Hematopoietic multipotent progenitor cell (in vitro differentiated cells): Measurements from ENCODE around the gene NR2F1-AS1. TPM values are rescaled to one million over a fixed set of nuclear protein-coding genes. Genes with fewer than 3 reads are reported as not detected.

Experiments used
- DNase-seq, 3 donors: peaks; one replicate each; pipeline ENCODE4 v3.0.0-alpha.2; 2011 to 2015; ENCODE audit warnings: low read depth in 2 of 3, low spot score in 2 of 3
- total RNA-seq: library from RNA; depleted of rRNA; stranded (reverse); fragments of >200 nt; gene quantifications from one replicate; pipeline ENCODE4 v1.2.3, GENCODE V29; 2012

NR2F1-AS1 gene
- total RNA-seq, 1 donor = not detected

DNA sequence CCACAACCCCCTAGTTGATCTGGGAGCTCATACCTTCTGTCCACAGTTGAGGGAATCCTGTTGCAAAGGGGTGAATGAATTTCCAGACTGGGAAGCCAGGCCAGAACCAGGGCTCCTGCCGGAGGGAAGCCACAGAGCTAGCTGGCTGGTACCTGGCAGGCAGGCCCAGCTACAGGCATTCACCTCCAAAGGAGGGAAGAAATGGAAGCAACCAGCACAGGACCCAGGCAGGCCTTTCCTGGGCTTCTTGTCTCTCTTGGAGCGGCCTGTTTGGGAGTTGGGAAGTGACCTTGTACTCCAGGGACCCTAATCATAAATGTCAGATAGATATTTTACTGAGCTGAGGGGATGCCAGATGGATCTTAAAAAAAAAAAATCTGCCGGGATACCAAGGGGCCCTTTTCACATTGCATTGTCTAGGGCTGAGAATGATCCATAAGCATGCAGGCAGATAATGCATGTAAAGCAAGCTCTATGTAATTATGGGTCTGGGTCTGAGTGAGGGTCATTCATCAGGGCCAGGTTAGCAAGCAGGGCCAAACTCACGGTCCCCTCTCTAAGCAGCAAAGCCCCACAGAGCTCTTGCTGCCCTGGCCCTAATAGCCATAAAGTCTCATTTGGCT lies 10.4 kb upstream of the NR2F1-AS1 start:
- no peak for DNase-seq

GRCh38 chr5:93590493-93590892 lies 9.5 kb upstream of the NR2F1-AS1 start:
- DNase-seq = no peak

DNA sequence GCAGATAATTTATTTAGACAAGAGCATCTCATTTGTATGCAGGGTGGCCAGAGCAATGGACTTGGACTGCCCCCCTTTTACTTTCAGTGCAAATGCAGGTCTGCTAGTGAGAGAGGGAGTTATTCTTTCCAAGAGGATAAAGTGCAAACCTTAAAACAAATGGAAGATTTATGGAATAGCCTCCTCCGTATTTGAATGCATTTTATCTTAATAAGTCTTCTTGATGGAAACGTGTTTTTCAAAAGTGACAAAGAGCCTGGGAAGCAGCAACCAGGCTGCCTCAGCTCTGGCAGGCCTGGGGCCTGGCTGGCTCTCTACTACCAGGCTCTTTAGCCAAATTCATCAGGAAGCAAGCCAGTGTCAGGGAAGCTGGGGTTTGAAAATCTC lies 8.8 kb upstream of the NR2F1-AS1 start:
- DNase-seq = no peak

- no peak for DNase-seq
Measured at GRCh38 chr5:93589152-93589828, 8.3 kb upstream of the NR2F1-AS1 start.

- no peak for DNase-seq
Measured at GRCh38 chr5:93588352-93589151, 7.5 kb upstream of the NR2F1-AS1 start.

- peak in 1 of 3 donors; percentile 19 for DNase-seq
Measured at GRCh38 chr5:93587597-93588351, 6.8 kb upstream of the NR2F1-AS1 start.

GRCh38 chr5:93586736-93587596 lies 5.9 kb upstream of the NR2F1-AS1 start:
- peak in 1 of 3 donors; percentile 14 for DNase-seq

GRCh38 chr5:93585767-93586385 lies 4.9 kb upstream of the NR2F1-AS1 start:
- DNase-seq = peak in 2 of 3 donors; percentile 33 to 36

DNA sequence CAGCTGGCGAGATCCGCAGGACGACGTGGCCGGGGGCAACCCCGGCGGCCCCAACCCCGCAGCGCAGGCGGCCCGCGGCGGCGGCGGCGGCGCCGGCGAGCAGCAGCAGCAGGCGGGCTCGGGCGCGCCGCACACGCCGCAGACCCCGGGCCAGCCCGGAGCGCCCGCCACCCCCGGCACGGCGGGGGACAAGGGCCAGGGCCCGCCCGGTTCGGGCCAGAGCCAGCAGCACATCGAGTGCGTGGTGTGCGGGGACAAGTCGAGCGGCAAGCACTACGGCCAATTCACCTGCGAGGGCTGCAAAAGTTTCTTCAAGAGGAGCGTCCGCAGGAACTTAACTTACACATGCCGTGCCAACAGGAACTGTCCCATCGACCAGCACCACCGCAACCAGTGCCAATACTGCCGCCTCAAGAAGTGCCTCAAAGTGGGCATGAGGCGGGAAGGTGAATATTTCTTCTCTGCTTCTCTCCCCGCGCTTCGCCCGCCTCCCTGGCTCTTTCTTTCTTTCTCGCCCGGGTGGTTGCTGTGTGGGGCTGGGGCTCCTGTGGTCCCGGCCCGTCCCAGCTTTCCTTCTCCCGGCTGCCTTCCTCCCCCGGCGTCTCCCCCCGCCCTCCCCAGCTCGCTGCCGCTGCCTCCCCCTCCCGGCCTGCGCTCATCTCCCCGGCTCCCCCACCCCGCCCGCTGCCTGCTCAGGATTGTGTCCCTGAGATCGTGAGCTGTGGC lies 4.2 kb upstream of the NR2F1-AS1 start:
- peak in 2 of 3 donors; percentile 27 to 30 for DNase-seq

DNA sequence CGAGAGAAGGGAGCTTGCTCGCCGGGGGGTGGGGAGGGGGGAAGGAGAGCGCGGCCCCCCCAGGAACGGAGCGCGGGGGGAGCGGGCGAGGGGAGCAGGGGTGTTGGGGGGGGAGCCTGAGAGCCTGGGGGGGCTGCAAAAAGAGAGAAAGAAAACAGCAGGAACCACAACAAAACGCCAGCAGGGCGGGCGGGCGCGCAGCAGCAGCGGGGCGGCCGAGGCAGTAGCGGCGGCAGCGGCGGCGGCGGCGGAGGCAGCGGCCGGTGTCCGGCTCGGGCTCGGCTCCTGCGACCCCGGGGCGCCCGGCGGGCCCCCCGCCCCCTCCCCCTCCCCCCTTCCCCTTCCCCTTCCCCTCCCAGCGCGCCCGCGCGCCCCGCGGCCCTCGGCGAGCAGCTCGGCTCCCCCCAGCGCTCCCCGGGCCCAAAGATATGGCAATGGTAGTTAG lies 3.6 kb upstream of the NR2F1-AS1 start:
- DNase-seq = no peak

DNA sequence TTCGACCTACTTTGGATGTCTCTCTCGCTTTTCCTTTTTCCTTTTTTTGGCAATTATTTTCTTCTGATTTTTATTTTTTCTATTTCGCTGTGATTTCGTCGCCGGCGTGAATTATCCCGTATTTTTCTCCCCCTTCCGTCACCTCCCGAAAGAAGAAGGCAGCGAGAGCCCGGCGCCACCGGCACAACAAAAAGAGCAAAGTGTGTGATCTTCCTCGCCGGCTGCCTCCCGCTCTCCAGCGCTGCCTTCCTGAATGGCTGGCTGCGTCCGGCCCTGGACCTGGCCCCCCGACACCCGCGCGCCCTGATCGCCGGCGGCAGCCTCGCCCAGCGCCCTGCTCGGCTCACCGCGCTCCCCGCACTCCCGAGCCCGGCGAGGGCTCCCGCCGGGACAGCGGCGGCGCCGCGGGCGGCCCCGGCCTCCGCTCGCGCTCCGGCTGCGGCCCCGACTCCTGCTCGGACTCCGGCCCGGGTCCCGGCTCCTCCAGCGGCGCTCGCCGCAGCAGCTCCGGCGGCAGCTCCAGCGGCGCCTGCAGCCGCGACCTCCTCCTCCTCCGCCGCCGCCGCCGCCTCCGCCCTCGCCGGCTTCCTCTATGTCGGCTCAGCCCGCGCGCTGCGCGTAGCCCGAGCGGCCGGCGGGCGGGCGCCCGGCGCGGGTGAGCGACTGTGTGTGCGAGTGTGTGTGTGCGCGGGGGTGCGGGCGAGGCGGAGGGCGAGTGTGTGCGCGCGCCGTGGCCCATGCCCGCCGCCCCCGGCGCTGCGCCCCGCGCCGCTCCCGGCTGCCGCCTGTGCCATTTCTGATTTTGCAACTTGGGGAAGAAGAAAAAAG lies 3.0 kb upstream of the NR2F1-AS1 start:
- DNase-seq = no peak

- DNase-seq = no peak
Measured at GRCh38 chr5:93583439-93583767, 2.4 kb upstream of the NR2F1-AS1 start.

- DNase-seq = no peak
Measured at GRCh38 chr5:93582677-93583438, 1.8 kb upstream of the NR2F1-AS1 start, which contains the start of gene NR2F1. Gene NR2F1 (plus strand): TSS chr5:93583222. CDS start chr5:93585024, 1,802 bp downstream.

- no peak for DNase-seq
Measured at GRCh38 chr5:93582167-93582462, 1.1 kb upstream of the NR2F1-AS1 start.

DNA sequence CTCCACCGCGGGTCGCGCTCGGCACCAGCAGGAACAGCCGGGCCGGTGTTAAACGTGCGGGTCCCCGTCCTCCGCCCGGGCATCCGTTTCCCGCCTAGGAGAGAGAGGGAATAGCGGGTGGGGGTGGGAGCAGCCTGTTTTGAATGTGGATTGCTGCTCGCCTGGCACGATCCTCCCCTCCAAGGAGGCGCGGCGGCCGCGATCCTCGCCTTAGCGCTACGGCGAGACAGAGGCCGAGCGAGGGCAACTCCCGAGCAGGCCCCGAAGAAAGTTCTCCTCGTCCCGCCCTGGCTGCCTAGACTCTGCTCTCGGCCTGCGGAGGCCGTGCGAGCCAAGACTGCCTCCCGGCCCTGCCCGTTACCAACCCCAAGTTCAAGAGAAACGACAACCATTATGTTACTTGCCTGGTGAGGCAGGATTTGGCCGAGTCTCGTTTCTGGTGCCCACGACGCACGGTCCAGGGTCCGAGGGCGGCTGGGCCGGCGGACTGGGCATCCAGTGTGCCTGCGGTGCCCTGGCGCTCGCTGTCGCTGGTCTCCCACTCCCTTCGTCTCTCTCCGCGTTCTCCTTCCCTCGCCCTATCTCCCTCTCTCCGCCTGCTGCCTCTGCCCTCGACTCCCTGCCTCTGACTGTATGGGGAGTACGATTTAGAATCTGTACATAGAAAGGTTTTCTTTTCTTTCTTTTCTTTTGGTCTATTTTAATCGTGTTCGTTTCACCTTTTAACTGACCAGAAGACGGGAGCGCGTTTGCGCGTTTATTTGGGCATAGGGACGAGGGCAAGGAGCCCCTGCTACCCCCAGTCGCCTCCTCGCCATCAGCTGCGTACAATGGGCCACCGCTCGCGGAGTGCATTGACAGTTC lies 724 bp downstream of the NR2F1-AS1 start:
- no peak for DNase-seq

DNA sequence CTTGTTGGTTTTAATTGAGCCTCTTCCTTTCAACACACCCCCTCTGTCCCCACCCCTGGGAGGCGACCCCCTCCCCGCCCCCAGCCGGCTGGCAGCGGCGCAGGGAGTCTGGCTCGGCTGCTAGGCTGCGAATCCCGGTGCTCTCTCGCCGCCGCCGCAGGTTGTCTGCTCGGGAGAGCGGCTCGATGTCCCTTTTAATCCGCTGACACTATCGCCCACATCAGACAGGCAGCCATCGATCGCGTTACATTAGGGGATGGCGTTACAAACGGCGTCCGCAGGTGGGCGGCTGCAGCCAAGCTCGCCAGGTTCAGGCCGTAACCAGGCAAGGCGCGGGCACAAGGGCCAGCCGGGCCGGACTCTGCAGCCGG lies 1.3 kb downstream of the NR2F1-AS1 start:
- DNase-seq = no peak
